ENCODE results near the gene SLC9A3. TPM values are rescaled to one million over a fixed set of nuclear protein-coding genes. Genes with fewer than 3 reads are reported as not detected.

The SLC9A3 gene
- total and polyA plus RNA-seq, 3 experiments from 2014 or later: 2.4 to 2.6 (median 2.5) TPM

GRCh38 chr5:423626-424261 is 100.5 kb downstream of the SLC9A3 start:
- H3K36me3 Mint-ChIP-seq: peaks cover 0 to 4% (median 0%) of the 10 kb centered on the region in 3 donors
- H3K27me3 ChIP-seq (ENCODE audit: insufficient read depth, low read length, poor library complexity, severe bottlenecking): no peaks in the 10 kb centered on the region
- ChIA-PET POLR2A (no interaction called here), CTCF (interaction anchor here (1.4 to 1.8 kb wide), 2 partner anchors 9 to 107 kb away, joined by 3 to 6 read pairs; no protein-coding TSS in a partner anchor)
- no peaks in the 10 kb centered on the region for H3K9me3 Mint-ChIP-seq
- no peak for DNase-seq
- H3K4me3 ChIP-seq (ENCODE audit: low read length): no peak overlapping the region
- H3K4me1 Mint-ChIP-seq: no peaks in the 10 kb centered on the region
- H3K9me3 ChIP-seq (ENCODE audit: low read length): no peaks in the 10 kb centered on the region
- peaks cover 3 to 7% of the 10 kb centered on the region in 2 donors for H3K27me3 Mint-ChIP-seq
- H3K4me1 ChIP-seq (ENCODE audit: insufficient read depth, low read length): no peaks in the 10 kb centered on the region
- no peak overlapping the region for H3K4me3 Mint-ChIP-seq
- no peak overlapping the region for H3K27ac Mint-ChIP-seq
- no peaks in the 10 kb centered on the region for H3K36me3 ChIP-seq (ENCODE audit: insufficient read depth, low read length)
- no peak overlapping the region for H3K27ac ChIP-seq (ENCODE audit: low read depth, low read length)

- no peak for DNase-seq
- H3K36me3 ChIP-seq (ENCODE audit: insufficient read depth, low read length): no peaks in the 10 kb centered on the region
- H3K27me3 Mint-ChIP-seq: peaks cover 3 to 7% of the 10 kb centered on the region in 2 donors
- no peaks in the 10 kb centered on the region for H3K4me1 ChIP-seq (ENCODE audit: insufficient read depth, low read length)
- no peak overlapping the region for H3K4me3 Mint-ChIP-seq
- no peaks in the 10 kb centered on the region for H3K4me1 Mint-ChIP-seq
- H3K27ac Mint-ChIP-seq: no peak overlapping the region
- H3K27ac ChIP-seq (ENCODE audit: low read depth, low read length): no peak overlapping the region
- H3K9me3 Mint-ChIP-seq: no peaks in the 10 kb centered on the region
- peaks cover 0 to 4% (median 0%) of the 10 kb centered on the region in 3 donors for H3K36me3 Mint-ChIP-seq
- H3K9me3 ChIP-seq (ENCODE audit: low read length): no peaks in the 10 kb centered on the region
- H3K27me3 ChIP-seq (ENCODE audit: insufficient read depth, low read length, poor library complexity, severe bottlenecking): no peaks in the 10 kb centered on the region
- ChIA-PET POLR2A (no interaction called here), CTCF (interaction anchor here (1.8 kb wide), 1 partner anchor 106 kb away, joined by 6 read pairs; no protein-coding TSS in a partner anchor)
- H3K4me3 ChIP-seq (ENCODE audit: low read length): no peak overlapping the region
Measured at GRCh38 chr5:423233-423565, 101.0 kb downstream of the SLC9A3 start.

- H3K27ac Mint-ChIP-seq: no peak overlapping the region
- peak overlapping the region in 1 of 7 donors; percentile 34 for H3K4me3 Mint-ChIP-seq
- no peak overlapping the region for H3K4me3 ChIP-seq (ENCODE audit: low read length)
- no peak overlapping the region for H3K27ac ChIP-seq (ENCODE audit: low read depth, low read length)
- no peaks in the 10 kb centered on the region for H3K9me3 Mint-ChIP-seq
- ChIA-PET CTCF (no interaction called here), POLR2A (no interaction called here)
- H3K9me3 ChIP-seq (ENCODE audit: low read length): no peaks in the 10 kb centered on the region
- H3K27me3 Mint-ChIP-seq: peaks cover 3 to 7% of the 10 kb centered on the region in 2 donors
- DNase-seq: no peak
- H3K4me1 ChIP-seq (ENCODE audit: insufficient read depth, low read length): no peaks in the 10 kb centered on the region
- peaks cover 0 to 4% (median 0%) of the 10 kb centered on the region in 3 donors for H3K36me3 Mint-ChIP-seq
- H3K27me3 ChIP-seq (ENCODE audit: insufficient read depth, low read length, poor library complexity, severe bottlenecking): no peaks in the 10 kb centered on the region
- H3K4me1 Mint-ChIP-seq: no peaks in the 10 kb centered on the region
- no peaks in the 10 kb centered on the region for H3K36me3 ChIP-seq (ENCODE audit: insufficient read depth, low read length)
Measured at GRCh38 chr5:422323-423232, 101.7 kb downstream of the SLC9A3 start.

GRCh38 chr5:421901-422300 is 102.3 kb downstream of the SLC9A3 start:
- H3K27me3 Mint-ChIP-seq: peaks cover 3 to 7% of the 10 kb centered on the region in 2 donors
- no peak overlapping the region for H3K4me3 Mint-ChIP-seq
- Histone ChIP-seq H3K4me3 (ENCODE audit: low read length) (no peak overlapping the region), H3K27ac (ENCODE audit: low read depth, low read length) (no peak overlapping the region), H3K36me3 (ENCODE audit: insufficient read depth, low read length) (no peaks in the 10 kb centered on the region), H3K27me3 (ENCODE audit: insufficient read depth, low read length, poor library complexity, severe bottlenecking) (no peaks in the 10 kb centered on the region), H3K9me3 (ENCODE audit: low read length) (no peaks in the 10 kb centered on the region), H3K4me1 (ENCODE audit: insufficient read depth, low read length) (no peaks in the 10 kb centered on the region)
- peaks cover 0 to 4% (median 0%) of the 10 kb centered on the region in 3 donors for H3K36me3 Mint-ChIP-seq
- peak overlapping the region in 2 of 8 donors; percentile 17 to 43 for H3K27ac Mint-ChIP-seq
- no peaks in the 10 kb centered on the region for H3K4me1 Mint-ChIP-seq
- ChIA-PET CTCF (no interaction called here), POLR2A (no interaction called here)
- no peaks in the 10 kb centered on the region for H3K9me3 Mint-ChIP-seq
- DNase-seq: no peak

GRCh38 chr5:421287-421880 is 102.9 kb downstream of the SLC9A3 start:
- H3K4me1 Mint-ChIP-seq: no peaks in the 10 kb centered on the region
- H3K27me3 Mint-ChIP-seq: peaks cover 2 to 7% of the 10 kb centered on the region in 2 donors
- POLR2A ChIA-PET: no interaction called here
- no peak overlapping the region for H3K27ac Mint-ChIP-seq
- no peaks in the 10 kb centered on the region for H3K9me3 ChIP-seq (ENCODE audit: low read length)
- no peak overlapping the region for H3K4me3 Mint-ChIP-seq
- H3K27ac ChIP-seq (ENCODE audit: low read depth, low read length): no peak overlapping the region
- H3K9me3 Mint-ChIP-seq: no peaks in the 10 kb centered on the region
- H3K36me3 ChIP-seq (ENCODE audit: insufficient read depth, low read length): no peaks in the 10 kb centered on the region
- H3K4me3 ChIP-seq (ENCODE audit: low read length): no peak overlapping the region
- DNase-seq: no peak
- peaks cover 0 to 4% (median 0%) of the 10 kb centered on the region in 3 donors for H3K36me3 Mint-ChIP-seq
- no peaks in the 10 kb centered on the region for H3K4me1 ChIP-seq (ENCODE audit: insufficient read depth, low read length)
- CTCF ChIA-PET: no interaction called here
- no peaks in the 10 kb centered on the region for H3K27me3 ChIP-seq (ENCODE audit: insufficient read depth, low read length, poor library complexity, severe bottlenecking)

- Mint-ChIP-seq H3K9me3 (no peaks in the 10 kb centered on the region), H3K27me3 (peaks cover 2 to 4% of the 10 kb centered on the region in 2 donors), H3K27ac (peak overlapping the region in 1 of 8 donors; percentile 81), H3K4me1 (no peaks in the 10 kb centered on the region), H3K36me3 (no peaks in the 10 kb centered on the region), H3K4me3 (no peak overlapping the region)
- H3K36me3 ChIP-seq (ENCODE audit: insufficient read depth, low read length): no peaks in the 10 kb centered on the region
- H3K27ac ChIP-seq (ENCODE audit: low read depth, low read length): no peak overlapping the region
- no peaks in the 10 kb centered on the region for H3K4me1 ChIP-seq (ENCODE audit: insufficient read depth, low read length)
- no peak overlapping the region for H3K4me3 ChIP-seq (ENCODE audit: low read length)
- H3K9me3 ChIP-seq (ENCODE audit: low read length): no peaks in the 10 kb centered on the region
- CTCF ChIA-PET: no interaction called here
- DNase-seq: no peak
- POLR2A ChIA-PET: no interaction called here
- H3K27me3 ChIP-seq (ENCODE audit: insufficient read depth, low read length, poor library complexity, severe bottlenecking): no peaks in the 10 kb centered on the region
Measured at GRCh38 chr5:420632-421286, 103.5 kb downstream of the SLC9A3 start.
